GM23248 (cell line): ENCODE data around the gene FYB1. TPM values are rescaled to one million over a fixed set of nuclear protein-coding genes. Genes with fewer than 3 reads are reported as not detected.

ENCODE experiments used
- DNase-seq: peaks from one replicate; pipeline ENCODE4 v3.0.0-alpha.2; 2015
- H2AFZ ChIP-seq: fragments of 200-600 bp; sonication (generic); 2 replicates; pipeline ENCODE4 v1.6.1; 2016; ENCODE audit warnings: antibody characterized with exemption
- H3F3A ChIP-seq: fragments of 200-600 bp; sonication (generic); 2 replicates; pipeline ENCODE4 v1.6.1; 2016; ENCODE audit warnings: mild to moderate bottlenecking, antibody characterized with exemption, mixed run types; ENCODE audit not compliant: insufficient read depth
- H3K27ac ChIP-seq: fragments of 200-600 bp; sonication (generic); 2 replicates; pipeline ENCODE4 v1.5.1; 2016; ENCODE audit warnings: mild to moderate bottlenecking
- H3K27me3 ChIP-seq: fragments of 200-600 bp; sonication (generic); replicated peaks from 2 replicates; pipeline ENCODE4 v1.6.1; 2016; ENCODE audit warnings: mild to moderate bottlenecking; ENCODE audit not compliant: insufficient read depth
- H3K36me3 ChIP-seq: fragments of 200-600 bp; sonication (generic); 2 replicates; pipeline ENCODE4 v1.6.1; 2016; ENCODE audit warnings: low read depth, mild to moderate bottlenecking
- H3K4me1 ChIP-seq: fragments of 200-600 bp; sonication (generic); 2 replicates; pipeline ENCODE4 v1.6.1; 2016; ENCODE audit warnings: mild to moderate bottlenecking; ENCODE audit not compliant: insufficient read depth
- H3K4me2 ChIP-seq: fragments of 200-600 bp; sonication (generic); one replicate; pipeline ENCODE4 v1.6.1; 2016; ENCODE audit warnings: mild to moderate bottlenecking; ENCODE audit not compliant: unreplicated experiment
- H3K4me3 ChIP-seq: fragments of 200-600 bp; sonication (generic); 2 replicates; pipeline ENCODE4 v1.5.1; 2016; ENCODE audit warnings: mild to moderate bottlenecking
- H3K79me2 ChIP-seq: fragments of 200-600 bp; sonication (generic); 2 replicates; pipeline ENCODE4 v1.6.1; 2016; ENCODE audit warnings: mild to moderate bottlenecking; ENCODE audit not compliant: insufficient read depth
- H3K9ac ChIP-seq: fragments of 200-600 bp; sonication (generic); 2 replicates; pipeline ENCODE4 v1.6.1; 2016; ENCODE audit warnings: mild to moderate bottlenecking
- H3K9me2 ChIP-seq: fragments of 200-600 bp; sonication (generic); 2 replicates; pipeline ENCODE4 v1.6.1; 2016; ENCODE audit warnings: mixed run types, mild to moderate bottlenecking, moderate library complexity; ENCODE audit not compliant: insufficient read depth
- H3K9me3 ChIP-seq: fragments of 200-600 bp; sonication (generic); one replicate; pipeline ENCODE4 v1.6.1; 2017; ENCODE audit warnings: low read depth
- H4K20me1 ChIP-seq: fragments of 200-600 bp; sonication (generic); 2 replicates; pipeline ENCODE4 v1.6.0; 2016; ENCODE audit not compliant: insufficient read depth
- EZH2 ChIP-seq: fragments of 200-600 bp; sonication (generic); IDR thresholded peaks from 2 replicates; pipeline ENCODE4 v1.6.1; 2018; ENCODE audit warnings: antibody characterized with exemption, mild to moderate bottlenecking; ENCODE audit not compliant: insufficient read depth, poor library complexity, severe bottlenecking
- EZH2phosphoT487 ChIP-seq: fragments of 200-600 bp; sonication (generic); IDR thresholded peaks from 2 replicates; pipeline ENCODE4 v1.6.1; 2018; ENCODE audit warnings: antibody characterized with exemption, moderate library complexity, mild to moderate bottlenecking, low read depth; ENCODE audit not compliant: insufficient read depth
- WGBS, 2 experiments: methylation state at CpG; one replicate each; pipeline ENCODE4 v1.1.6; 2015 to 2017; ENCODE audit warnings: low lambda C conversion rate in 2 of 2, low coverage in 1 of 2; ENCODE audit errors: missing lambda C conversion rate in 2 of 2; 5-methylcytosine and 5-hydroxymethylcytosine counted together
- in situ Hi-C: fragments of 300-500 bp; cut with MboI; formaldehyde crosslinking; loops from 2 replicates; pipeline ENCODE4 v1.15.0; 2020
- polyA plus RNA-seq: library from polyadenylated mRNA; unstranded; fragments of >200 nt; fragmentation: Nextera tagmentation; extraction: Ambion mirVana; gene quantifications from 2 replicates; pipeline ENCODE4 v1.2.1, GENCODE V29; 2016
- total RNA-seq: library from RNA; depleted of rRNA; stranded (reverse); fragments of >200 nt; shearing (Covaris generic); gene quantifications from 2 replicates; pipeline ENCODE4 v1.2.3, GENCODE V29; 2014

Gene FYB1
- total and polyA plus RNA-seq, 2 experiments from 2014 or later, result 0.11 TPM; not detected in 1

DNA sequence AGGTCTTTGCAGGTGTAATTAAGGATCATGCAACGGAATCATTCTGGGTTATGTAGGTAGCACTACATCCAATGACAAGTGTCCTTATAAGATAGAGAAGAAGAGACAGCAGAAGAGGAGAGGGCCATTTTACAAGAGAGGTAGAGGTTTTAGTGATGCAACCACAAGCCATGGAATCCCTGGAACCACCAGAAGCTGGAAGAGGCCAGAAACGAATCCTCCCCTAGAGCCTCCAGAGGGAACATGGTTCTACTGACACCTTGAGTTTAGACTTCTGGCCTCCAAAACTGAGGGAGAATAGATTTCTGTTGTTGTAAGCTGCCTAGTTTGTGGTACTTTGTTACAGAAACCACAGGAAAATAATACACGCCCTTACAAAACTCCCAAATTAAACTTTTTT is 3.5 kb downstream of the FYB1 start:
- H3K4me2 ChIP-seq, result no peak overlapping the region
- H4K20me1 ChIP-seq, result no peaks in the 10 kb centered on the region
- no peak for DNase-seq
- WGBS, 2 experiments, result 40% methylated on average over 3 of the region's 3 CpGs
- H3K4me3 ChIP-seq, result no peak overlapping the region
- H3K36me3 ChIP-seq, result no peaks in the 10 kb centered on the region
- H3K9me2 ChIP-seq, result no peaks in the 10 kb centered on the region
- H3K9me3 ChIP-seq, result no peaks in the 10 kb centered on the region
- H3F3A ChIP-seq, result no peaks in the 10 kb centered on the region
- in situ Hi-C loops, result loop anchor here (25.0 kb wide), 1 partner anchor 346 kb away; no protein-coding TSS in a partner anchor
- no peaks in the 10 kb centered on the region for H3K79me2 ChIP-seq
- H2AFZ ChIP-seq, result no peak overlapping the region
- TF ChIP-seq EZH2phosphoT487, result no peak
- no peak for TF ChIP-seq EZH2
- no peaks in the 10 kb centered on the region for H3K27me3 ChIP-seq
- no peak overlapping the region for H3K27ac ChIP-seq
- peaks cover 13% of the 10 kb centered on the region for H3K4me1 ChIP-seq
- H3K9ac ChIP-seq, result no peak overlapping the region

DNA sequence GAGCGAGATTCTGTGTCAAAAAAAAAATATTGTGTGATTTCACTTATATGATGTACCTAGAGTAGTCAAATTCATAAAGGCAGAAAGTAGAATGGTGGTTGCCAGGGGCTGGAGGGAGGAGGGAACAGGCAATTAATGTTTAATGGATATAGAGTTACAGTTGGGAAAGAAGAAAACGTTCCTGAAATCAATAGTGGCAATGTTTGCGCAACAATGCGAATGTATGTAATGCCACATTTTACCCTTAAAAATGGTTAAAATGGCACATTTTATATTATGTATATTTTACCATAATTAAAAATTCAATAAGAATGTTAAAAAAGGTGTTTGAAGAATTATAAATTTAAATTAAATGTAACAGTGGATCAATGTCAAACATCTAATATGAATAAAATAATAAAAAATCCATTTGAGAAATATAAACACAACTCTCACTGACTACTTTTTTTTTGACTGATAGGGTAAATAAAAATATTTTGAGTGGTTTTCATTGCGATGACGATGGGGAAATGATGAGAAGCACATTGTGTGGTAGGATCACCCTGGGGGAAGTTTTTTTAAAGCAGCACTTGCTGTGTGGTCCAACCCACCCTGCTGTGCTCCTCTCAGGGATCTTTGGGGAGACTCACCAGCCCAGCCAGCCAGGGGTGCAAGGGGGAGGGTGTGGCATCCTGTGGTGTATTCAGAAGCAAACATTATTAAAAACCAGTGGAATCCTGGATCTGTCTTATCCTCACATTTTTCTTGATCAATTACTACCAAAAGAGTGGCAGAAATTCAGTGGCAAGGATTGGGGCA is 4.3 kb downstream of the FYB1 start:
- in situ Hi-C loops, result loop anchor here (25.0 kb wide), 1 partner anchor 347 kb away; no protein-coding TSS in a partner anchor
- Histone ChIP-seq H3K4me2 (no peak overlapping the region), H3K4me1 (peaks cover 13% of the 10 kb centered on the region), H3K9ac (no peak overlapping the region), H3K27ac (no peak overlapping the region), H3K4me3 (no peak overlapping the region), H3K36me3 (no peaks in the 10 kb centered on the region), H3K9me2 (no peaks in the 10 kb centered on the region), H4K20me1 (no peaks in the 10 kb centered on the region), H2AFZ (no peak overlapping the region), H3K79me2 (no peaks in the 10 kb centered on the region), H3K27me3 (no peaks in the 10 kb centered on the region), H3F3A (no peaks in the 10 kb centered on the region), H3K9me3 (no peaks in the 10 kb centered on the region)
- no peak for DNase-seq
- 70 to 78% methylated on average over 6 of the region's 6 CpGs for WGBS, 2 experiments
- TF ChIP-seq EZH2phosphoT487 (no peak), EZH2 (no peak)

DNA sequence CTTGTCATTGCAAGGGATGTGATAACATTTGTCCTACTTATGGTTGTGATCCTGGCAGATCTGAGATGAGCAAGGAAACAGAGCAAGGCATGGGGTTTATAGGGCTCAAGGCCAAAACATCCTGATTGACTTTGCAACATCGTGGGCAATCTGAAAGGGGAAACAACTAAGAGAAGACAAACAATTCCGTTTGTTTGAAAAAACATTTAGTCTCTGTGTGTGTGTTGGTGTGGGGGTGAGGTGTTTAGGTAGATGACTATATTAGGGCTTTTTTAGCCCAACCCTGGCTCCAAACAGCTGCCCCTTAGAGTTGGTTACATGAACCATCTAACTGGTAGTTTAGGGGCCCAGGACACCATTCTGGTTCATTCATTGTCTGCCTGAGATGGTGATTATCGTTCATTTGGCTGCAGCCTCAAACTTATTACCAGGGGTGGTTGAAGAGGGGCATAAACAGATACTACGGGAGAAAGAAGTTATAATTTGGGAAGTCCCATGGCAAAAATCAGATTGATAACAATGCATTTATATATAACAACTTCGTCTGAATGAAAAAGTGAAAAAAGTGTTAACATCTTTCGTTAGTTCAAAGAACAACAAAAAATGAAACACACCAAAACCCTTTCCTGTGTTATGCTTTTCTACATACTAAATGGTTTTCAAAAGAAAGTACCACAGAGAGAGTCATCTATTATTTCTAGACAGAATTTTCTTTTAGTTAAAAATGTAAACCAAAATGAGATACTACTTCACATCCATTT is 5.7 kb downstream of the FYB1 start:
- Histone ChIP-seq H3K36me3 (no peaks in the 10 kb centered on the region), H3K27ac (no peak overlapping the region), H4K20me1 (no peaks in the 10 kb centered on the region), H3F3A (no peaks in the 10 kb centered on the region), H3K4me2 (no peak overlapping the region), H3K9ac (no peak overlapping the region), H2AFZ (no peak overlapping the region), H3K4me3 (no peak overlapping the region), H3K79me2 (no peaks in the 10 kb centered on the region), H3K9me2 (no peaks in the 10 kb centered on the region), H3K9me3 (no peaks in the 10 kb centered on the region), H3K4me1 (peaks cover 2% of the 10 kb centered on the region; the same call in 1 of the 2 replicates), H3K27me3 (no peaks in the 10 kb centered on the region)
- no peak for DNase-seq
- WGBS, 2 experiments, result 81 to 83% methylated on average over 6 of the region's 6 CpGs
- TF ChIP-seq EZH2, result no peak
- TF ChIP-seq EZH2phosphoT487, result no peak
- in situ Hi-C loops, result loop anchor here (25.0 kb wide), 1 partner anchor 349 kb away; no protein-coding TSS in a partner anchor

GRCh38 chr5:39211773-39212172 is 7.6 kb downstream of the FYB1 start:
- Histone ChIP-seq H3K9me3 (no peaks in the 10 kb centered on the region), H4K20me1 (no peaks in the 10 kb centered on the region), H3K9me2 (no peaks in the 10 kb centered on the region), H3K9ac (no peak overlapping the region), H3K4me3 (no peak overlapping the region), H3K4me2 (no peak overlapping the region), H3K27me3 (no peaks in the 10 kb centered on the region), H3F3A (peaks cover 5% of the 10 kb centered on the region; the same call in 1 of the 2 replicates), H3K4me1 (0 out of 2 replicates have a peak, but pooled peaks cover 10% of the 10 kb centered on the region), H3K79me2 (no peaks in the 10 kb centered on the region), H3K36me3 (no peaks in the 10 kb centered on the region), H2AFZ (no peak overlapping the region), H3K27ac (no peak overlapping the region)
- TF ChIP-seq EZH2 (no peak), EZH2phosphoT487 (no peak)
- 54 to 67% methylated on average over 3 of the region's 3 CpGs for WGBS, 2 experiments
- DNase-seq, result no peak
- in situ Hi-C loops, result loop anchor here (25.0 kb wide), 1 partner anchor 351 kb away; no protein-coding TSS in a partner anchor
